T-helper 22 cell (primary cell): ENCODE measurements around the gene COP1.

ENCODE experiments used
- DNase-seq: peaks from one replicate; pipeline ENCODE4 v3.0.0-alpha.2; 2020; ENCODE audit warnings: low read depth

COP1 gene

GRCh38 chr1:175960169-175960568 lies 246.9 kb downstream of the COP1 start:
- no peak for DNase-seq

DNA sequence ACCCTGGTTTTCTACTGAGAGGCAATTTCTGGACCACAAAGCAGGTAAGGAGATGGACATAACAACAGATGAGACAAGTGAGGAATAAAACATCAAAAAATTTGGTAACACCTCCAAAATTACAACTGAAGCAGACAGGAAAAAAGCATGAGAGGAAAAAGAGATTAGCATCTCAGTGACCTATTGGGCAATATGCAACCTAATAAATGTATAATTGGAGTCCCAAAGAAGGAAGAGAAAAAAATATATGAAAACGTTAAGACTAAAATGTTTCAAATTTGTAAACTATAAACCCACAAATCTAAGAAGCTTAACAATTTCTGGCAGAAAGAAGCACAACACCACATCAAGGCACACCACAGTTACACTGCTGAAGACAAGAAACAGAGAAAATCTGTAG lies 255.5 kb downstream of the COP1 start:
- DNase-seq = no peak

GRCh38 chr1:175947771-175948170 lies 259.3 kb downstream of the COP1 start:
- DNase-seq = no peak

DNA sequence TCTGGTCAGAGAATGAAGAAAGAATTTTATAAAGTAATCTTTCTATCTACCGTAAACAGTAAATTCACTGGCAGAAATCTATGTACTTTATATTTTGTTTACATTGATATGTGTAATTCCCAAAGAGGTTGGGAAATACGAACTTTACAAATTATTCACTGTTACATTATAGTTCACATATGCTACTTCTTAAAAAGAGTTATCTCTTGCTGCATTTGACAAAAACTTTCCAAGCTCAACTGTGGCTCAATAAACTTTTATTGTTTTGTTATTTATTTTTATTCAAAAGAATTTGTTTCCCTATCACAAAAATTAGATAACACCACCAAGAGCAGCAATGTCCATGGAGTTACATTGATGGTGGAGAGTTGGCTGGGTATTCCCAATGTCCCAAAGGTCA lies 262.5 kb downstream of the COP1 start:
- DNase-seq = no peak

GRCh38 chr1:175941164-175941563 lies 265.9 kb downstream of the COP1 start:
- no peak for DNase-seq

GRCh38 chr1:175936736-175937135 lies 270.4 kb downstream of the COP1 start:
- no peak for DNase-seq

GRCh38 chr1:175935566-175936115 lies 271.4 kb downstream of the COP1 start:
- no peak for DNase-seq

DNA sequence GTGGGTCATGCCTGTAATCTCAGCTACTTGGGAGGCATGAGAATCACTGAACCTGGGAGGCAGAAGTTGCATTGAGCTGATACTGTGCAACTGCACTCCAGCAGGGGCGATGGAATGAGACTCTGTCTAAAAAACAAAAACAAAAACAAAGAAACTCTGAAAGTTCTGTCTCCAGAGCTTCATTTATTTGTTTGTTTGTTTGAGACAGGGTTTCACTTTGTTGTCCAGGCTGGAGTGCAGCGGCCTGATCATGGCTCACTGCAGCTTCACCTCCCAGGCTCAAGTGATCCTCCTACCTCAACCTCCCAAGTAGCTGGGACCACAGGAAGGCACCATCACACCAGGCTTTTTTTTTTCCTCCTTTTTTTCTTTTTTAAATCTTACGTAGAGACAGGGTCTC lies 271.9 kb downstream of the COP1 start:
- DNase-seq = no peak

DNA sequence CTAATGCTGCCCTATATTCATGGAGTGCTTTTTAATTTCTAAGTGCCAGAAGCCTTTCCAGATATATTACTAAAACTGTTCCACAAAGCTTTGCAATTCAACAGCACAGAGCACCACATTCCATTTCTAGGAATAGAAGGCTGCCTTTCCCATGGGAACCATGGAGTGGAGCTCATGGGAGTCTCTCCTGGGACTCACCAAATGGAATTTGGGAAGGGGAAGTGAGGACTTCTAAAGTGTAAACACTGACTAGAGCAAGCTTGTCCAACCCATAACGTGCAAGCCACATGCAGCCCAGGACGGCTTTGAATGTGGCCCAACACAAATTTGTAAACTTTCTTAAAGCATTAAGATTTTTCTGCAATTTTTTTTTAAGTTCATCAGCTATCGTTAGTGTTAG lies 273.3 kb downstream of the COP1 start:
- DNase-seq = no peak

GRCh38 chr1:175927944-175928343 lies 279.1 kb downstream of the COP1 start:
- DNase-seq = no peak

GRCh38 chr1:175922254-175922881 lies 284.7 kb downstream of the COP1 start:
- DNase-seq = no peak

- no peak for DNase-seq
Measured at GRCh38 chr1:175920381-175920780, 286.7 kb downstream of the COP1 start.

GRCh38 chr1:175919001-175919400 lies 288.1 kb downstream of the COP1 start:
- DNase-seq = no peak

DNA sequence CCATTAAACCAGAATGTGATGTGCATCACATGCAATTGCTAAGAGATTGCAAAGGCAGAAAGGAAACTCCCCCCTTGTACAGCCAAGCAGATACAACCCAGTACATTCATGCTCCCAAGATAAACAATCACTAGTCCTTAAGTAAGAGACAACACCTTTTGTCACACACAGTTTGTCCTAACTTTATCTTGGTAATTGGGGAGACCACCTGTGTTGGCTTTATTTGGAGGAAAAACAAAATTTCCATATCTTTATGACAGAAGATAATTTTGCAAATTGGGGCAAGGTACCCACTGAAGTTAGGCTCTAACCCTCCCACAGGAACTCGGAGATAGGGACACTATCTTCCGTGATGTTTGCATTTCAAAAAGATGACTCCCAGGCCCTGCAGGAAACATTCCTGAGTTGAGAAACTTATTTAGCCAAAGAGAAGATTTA lies 288.7 kb downstream of the COP1 start:
- DNase-seq = no peak

- no peak for DNase-seq
Measured at GRCh38 chr1:175914115-175914514, 293.0 kb downstream of the COP1 start.

DNA sequence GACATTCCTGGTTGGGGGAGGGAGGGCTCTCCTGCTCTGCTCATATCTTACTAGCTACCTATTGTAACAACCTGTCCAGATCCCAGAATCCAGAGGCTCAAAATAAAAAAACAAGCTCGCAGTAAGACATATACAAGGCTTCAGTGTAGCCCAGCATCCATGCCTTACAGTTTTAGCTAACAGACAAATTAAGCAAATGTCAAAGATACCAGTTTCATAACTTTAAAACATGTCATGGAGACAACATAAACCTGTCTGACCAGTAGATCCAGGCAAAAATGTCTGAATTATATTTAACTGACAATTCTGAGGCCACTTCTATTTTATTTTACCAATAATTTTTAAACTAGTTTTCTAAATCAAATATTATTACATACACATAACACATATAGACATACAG lies 295.9 kb downstream of the COP1 start:
- DNase-seq = no peak

- DNase-seq = no peak
Measured at GRCh38 chr1:175906370-175906769, 300.7 kb downstream of the COP1 start.

- no peak for DNase-seq
Measured at GRCh38 chr1:175904808-175905207, 302.3 kb downstream of the COP1 start.

DNA sequence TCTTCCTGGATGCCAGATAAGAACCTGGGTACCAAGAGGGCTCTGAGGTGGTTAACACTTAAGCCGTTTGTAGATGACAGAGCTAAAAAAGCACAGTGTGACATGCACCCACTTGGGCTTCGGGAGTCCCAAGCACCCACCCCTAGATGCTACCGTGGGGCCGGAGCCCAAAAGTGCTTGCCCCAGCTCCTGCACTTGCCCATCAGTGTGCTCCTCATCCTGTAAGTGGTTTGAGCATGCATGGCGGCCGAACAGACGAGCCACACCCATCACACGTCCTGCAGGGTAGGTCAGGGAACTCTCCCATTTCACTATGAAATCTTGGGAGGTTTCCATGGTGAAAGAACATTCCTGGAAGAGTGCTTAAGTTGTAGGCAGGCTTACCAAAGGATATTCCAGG lies 304.8 kb downstream of the COP1 start:
- DNase-seq = no peak

DNA sequence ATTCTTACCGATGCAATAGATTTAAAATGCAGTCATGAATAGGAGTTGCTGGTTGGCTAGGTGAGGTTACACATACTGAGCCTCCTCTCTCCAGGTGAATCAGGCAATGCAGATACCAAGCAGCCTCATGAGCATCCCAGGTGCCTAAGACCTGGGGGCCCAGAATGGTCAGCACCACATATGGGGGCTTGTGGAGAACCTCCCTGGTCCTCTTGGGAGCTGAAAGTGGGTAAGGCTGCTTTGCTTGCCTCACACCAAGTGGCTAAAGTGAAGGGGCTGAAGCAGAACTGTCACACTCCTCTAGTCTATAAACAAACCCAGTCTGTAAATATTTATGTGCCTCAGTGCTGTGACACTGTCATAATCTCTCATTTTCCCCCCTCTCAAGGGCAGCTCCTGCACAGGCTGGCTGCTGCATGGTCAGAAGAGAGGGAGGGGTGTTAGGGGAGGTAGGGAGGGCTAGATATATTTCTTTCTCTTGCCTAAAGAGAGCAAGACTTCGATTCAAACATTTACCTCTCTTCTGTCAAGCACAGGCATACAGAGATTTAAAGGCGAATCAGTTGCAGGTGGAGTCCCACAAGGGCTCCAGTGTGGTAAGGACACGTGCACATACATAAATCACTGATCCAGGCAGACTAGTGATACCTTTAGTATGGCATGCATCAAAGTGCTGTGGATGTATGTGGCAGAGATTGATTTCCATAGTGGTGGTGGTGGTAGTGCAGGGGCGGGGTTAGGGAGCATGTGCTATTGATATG lies 305.8 kb downstream of the COP1 start:
- DNase-seq = no peak

- no peak for DNase-seq
Measured at GRCh38 chr1:175900171-175900570, 306.9 kb downstream of the COP1 start.

- no peak for DNase-seq
Measured at GRCh38 chr1:175895966-175896365, 311.1 kb downstream of the COP1 start.
